ENCODE measurements around the gene FOXO3B. TPM values are rescaled to one million over a fixed set of nuclear protein-coding genes. Genes with fewer than 3 reads are reported as not detected.
"Not testable (repeated sequence)": the region's sequence is repeated elsewhere in the genome, so short reads cannot be mapped to it uniquely, and the experiment has no call there.

FOXO3B gene
- total RNA-seq, 2 donors from 2014 or later: 4.9 to 10.2 TPM

DNA sequence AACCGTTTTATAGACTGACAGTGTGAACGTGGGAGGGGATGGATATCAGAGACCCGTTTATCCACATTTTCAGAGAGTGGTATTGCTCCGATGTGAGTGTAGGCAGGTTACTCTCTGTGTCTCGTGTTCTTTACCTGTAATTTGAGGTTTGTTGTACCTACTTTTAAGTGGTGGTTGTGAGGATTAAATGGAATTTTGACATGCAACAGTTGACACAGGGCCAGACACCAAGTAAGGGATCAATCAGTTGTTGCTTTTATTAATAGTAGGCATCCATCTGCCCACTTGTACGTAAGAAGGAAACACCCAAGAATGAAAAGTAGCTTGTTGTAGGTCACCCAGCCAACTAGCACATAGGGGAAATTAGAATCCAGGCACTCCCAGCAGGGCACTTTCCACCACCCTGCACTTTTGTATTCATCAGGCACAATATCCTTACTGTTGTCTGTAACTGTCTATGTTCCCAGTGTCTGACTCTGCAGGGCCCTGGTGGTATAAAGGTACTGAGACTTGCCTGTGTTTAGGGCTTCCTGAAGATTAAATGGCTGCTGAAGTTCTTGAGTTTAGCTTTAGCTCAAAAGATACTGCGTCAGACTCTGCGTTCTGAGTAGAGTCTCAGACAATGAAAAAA, 16.5 kb upstream of the FOXO3B start:
- ATAC-seq; H3K27ac ChIP-seq; H3K36me3 ChIP-seq (replicated peaks in 1 of 2; ENCODE audit: insufficient read depth in 1 of 2, low read depth in 2 of 2); H3K4me1 ChIP-seq; intact Hi-C loops (cut with DNase I); DNase-seq; H3K27me3 ChIP-seq; H3K9me3 ChIP-seq: not testable (repeated sequence)
- peak overlapping the region in 1 of 2 donors; percentile 44 for H3K4me3 ChIP-seq
- WGBS, 2 donors: 45 to 51% methylated on average over 8 of the region's 8 CpGs

DNA sequence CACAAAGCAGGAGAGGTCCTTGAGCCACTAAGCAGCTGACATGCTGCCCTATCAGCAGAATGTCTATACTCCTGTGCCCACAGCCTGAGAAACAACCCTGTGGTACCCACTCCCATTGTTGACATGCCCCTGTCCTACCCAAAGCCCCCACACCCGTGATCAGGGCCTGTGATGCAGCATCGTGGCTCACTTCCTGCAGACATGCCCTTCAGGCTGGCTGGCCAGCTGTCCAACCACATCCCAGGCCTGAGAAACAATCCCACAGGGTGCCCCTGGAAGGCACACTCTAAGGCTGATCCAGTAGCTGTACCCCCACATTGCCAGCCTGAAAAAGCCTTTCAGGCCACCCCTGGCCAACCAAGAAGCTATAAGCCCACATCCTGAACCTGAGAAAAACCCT, 13.0 kb upstream of the FOXO3B start:
- H3K36me3 ChIP-seq (replicated peaks in 1 of 2; ENCODE audit: insufficient read depth in 1 of 2, low read depth in 2 of 2); DNase-seq; ATAC-seq; H3K4me3 ChIP-seq; intact Hi-C loops (cut with DNase I); H3K27me3 ChIP-seq; H3K4me1 ChIP-seq; H3K9me3 ChIP-seq; H3K27ac ChIP-seq: not testable (repeated sequence)
- WGBS, 2 donors: 38% methylated on average over 2 of the region's 2 CpGs; no CpG with 5 or more reads in 1 of the 2 donors

DNA sequence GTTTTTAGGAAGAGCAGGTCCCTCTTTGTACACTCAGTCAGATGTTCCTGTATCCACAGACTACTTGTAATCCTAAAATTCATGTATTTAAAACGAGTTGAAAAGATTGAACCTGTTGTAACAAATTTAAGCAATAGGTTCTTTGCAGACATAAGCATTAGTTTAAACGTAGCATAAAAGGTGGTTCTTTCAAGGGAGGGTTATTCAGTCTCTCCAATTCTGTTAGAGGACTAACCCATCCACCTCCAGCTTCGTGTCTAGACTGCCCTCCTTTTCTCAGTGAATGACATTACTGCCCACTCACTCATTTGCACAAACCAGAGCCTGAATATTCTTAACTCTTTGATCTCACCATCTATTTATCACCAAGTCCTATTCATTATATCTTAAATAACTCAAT, 554 bp upstream of the FOXO3B start:
- intact Hi-C loops (cut with DNase I); H3K36me3 ChIP-seq (replicated peaks in 1 of 2; ENCODE audit: insufficient read depth in 1 of 2, low read depth in 2 of 2); H3K4me1 ChIP-seq; H3K27me3 ChIP-seq; ATAC-seq; H3K9me3 ChIP-seq; H3K4me3 ChIP-seq; H3K27ac ChIP-seq; DNase-seq: not testable (repeated sequence)
- 0 to 2% methylated on average over 3 of the region's 3 CpGs for WGBS, 2 donors

DNA sequence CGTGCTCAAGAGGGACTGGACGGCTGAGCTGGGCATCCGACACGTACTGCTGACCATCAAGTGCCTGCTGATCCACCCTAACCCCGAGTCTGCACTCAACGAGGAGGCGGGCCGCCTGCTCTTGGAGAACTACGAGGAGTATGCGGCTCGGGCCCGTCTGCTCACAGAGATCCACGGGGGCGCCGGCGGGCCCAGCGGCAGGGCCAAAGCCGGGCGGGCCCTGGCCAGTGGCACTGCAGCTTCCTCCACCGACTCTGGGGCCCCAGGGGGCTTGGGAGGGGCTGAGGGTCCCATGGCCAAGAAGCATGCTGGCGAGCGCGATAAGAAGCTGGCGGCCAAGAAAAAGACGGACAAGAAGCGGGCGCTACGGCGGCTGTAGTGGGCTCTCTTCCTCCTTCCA, 4.7 kb downstream of the FOXO3B start:
- H3K27me3 ChIP-seq; H3K27ac ChIP-seq; H3K36me3 ChIP-seq (replicated peaks in 1 of 2; ENCODE audit: insufficient read depth in 1 of 2, low read depth in 2 of 2); H3K9me3 ChIP-seq; H3K4me1 ChIP-seq; intact Hi-C loops (cut with DNase I); DNase-seq; H3K4me3 ChIP-seq; ATAC-seq: not testable (repeated sequence)
- WGBS, 2 donors: 96 to 100% methylated on average over 11 to 22 of the region's 29 CpGs

DNA sequence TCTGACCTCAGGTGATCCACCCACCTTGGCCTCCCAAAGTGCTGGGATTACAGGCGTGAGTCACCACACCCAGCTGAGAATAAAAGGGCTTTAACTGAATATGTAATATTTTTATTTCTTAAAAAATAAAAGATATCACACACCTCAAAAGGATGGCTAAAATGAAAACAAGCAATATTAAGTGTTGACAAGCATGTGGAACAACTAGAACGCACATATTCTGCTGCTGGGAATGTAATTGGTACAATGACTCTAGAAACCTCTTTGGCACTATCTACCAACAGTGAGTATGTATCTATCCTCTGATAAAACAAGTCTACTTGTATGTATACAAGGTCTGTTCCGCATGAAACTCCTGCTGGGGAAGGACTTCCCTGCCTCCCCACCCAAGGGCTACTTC, 5.2 kb downstream of the FOXO3B start:
- WGBS, 2 donors: 93 to 100% methylated on average over 3 of the region's 3 CpGs
- DNase-seq; H3K4me3 ChIP-seq; H3K27me3 ChIP-seq; H3K4me1 ChIP-seq; H3K36me3 ChIP-seq (replicated peaks in 1 of 2; ENCODE audit: insufficient read depth in 1 of 2, low read depth in 2 of 2); intact Hi-C loops (cut with DNase I); H3K9me3 ChIP-seq; H3K27ac ChIP-seq; ATAC-seq: not testable (repeated sequence)

DNA sequence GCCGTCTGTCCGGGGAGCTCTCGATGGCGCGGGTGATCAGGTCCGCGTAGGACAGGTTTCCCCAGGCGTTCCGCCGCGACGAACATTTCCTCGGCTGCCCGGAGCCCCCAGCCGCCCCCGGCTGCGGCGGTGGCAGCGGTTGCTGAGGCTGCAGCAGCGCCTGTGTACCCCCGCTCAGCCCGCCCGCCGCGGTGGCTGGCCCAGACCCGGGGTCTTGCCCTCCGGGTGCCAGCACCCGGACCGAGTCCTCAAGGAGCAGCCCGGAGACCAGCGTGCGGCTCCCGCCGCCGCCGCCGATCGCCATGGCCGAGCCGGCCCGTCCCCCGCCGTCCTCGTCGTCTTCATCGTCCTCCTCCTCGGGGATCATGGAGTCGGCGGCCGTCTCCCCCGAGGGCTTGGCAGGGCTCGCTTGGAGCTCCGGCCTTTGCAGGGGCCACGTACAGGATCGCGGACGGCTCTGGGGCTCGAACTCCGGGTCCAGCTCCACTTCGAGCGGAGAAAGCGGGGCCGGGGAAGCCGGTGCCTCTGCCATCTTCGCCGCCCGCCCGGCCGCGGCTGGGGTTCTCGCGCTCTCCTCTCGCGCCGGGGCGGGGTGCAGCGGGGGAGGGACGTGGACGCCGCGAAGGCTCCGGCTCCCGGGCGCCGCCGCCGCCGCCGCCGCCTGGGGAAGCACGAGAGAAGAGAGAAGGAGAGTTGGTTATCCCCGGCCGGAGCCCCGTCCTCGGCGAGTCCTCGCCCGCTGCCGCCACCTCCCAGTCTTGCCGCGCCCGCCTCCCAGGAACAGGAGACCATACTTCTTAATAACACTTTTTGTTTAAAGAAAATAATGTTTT, 9.5 kb downstream of the FOXO3B start:
- intact Hi-C loops (cut with DNase I): not testable (repeated sequence)

DNA sequence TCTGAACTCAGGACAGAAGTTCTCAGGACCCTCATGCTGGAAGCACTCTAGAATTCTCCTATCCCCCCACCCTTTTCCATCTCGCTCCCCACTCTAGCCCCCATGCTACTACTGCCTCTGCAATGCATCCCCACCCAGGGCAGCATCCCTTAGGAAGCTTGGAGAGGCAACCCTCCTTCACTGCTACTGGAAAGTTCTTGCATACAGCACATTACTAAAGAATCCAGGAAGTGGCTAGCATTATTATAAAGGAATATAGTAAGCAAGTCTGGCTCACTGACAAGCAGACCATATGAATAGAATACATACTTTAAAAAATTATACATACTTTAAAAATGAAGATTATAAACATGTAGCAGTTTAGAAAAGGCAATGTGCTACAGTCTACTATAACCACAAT, 13.5 kb downstream of the FOXO3B start:
- intact Hi-C loops (cut with DNase I); ATAC-seq; H3K9me3 ChIP-seq; H3K27me3 ChIP-seq; DNase-seq; H3K27ac ChIP-seq; H3K36me3 ChIP-seq (replicated peaks in 1 of 2; ENCODE audit: insufficient read depth in 1 of 2, low read depth in 2 of 2); H3K4me1 ChIP-seq; H3K4me3 ChIP-seq: not testable (repeated sequence)
- WGBS, 2 donors: 100% methylated on average over 1 of the region's 1 CpG

More for the DNA sequence above, 9.5 kb downstream of the FOXO3B start:
- not testable (repeated sequence) for ATAC-seq; H3K36me3 ChIP-seq (replicated peaks in 1 of 2; ENCODE audit: insufficient read depth in 1 of 2, low read depth in 2 of 2); H3K27me3 ChIP-seq; H3K9me3 ChIP-seq; H3K4me1 ChIP-seq; DNase-seq; H3K4me3 ChIP-seq; H3K27ac ChIP-seq
- WGBS, 2 donors: 93 to 98% methylated on average over 34 to 42 of the region's 102 CpGs

DNA sequence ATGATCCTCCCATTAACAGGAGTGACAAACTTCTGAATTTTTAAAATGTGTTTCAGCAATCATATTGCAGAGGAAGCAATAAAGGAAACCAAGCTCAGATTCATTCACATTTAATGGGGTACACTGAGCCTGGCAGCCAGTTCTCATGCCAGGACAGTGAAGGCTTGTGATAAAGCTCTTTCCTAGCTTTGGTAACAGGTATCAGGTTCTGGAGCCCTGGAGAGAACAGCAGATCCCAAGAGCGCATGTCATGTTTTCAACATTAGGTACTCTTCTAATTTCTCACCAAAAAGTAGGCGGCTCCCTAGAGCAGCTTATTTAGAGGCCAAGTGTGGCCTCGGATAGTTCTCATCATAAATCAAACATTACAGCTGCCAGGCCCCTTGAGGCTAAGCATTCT, 14.6 kb downstream of the FOXO3B start:
- WGBS, 2 donors: 90% methylated on average over 3 of the region's 3 CpGs; no CpG with 5 or more reads in 1 of the 2 donors
- H3K27ac ChIP-seq; ATAC-seq; H3K27me3 ChIP-seq; intact Hi-C loops (cut with DNase I); H3K4me1 ChIP-seq; H3K4me3 ChIP-seq; H3K36me3 ChIP-seq (replicated peaks in 1 of 2; ENCODE audit: insufficient read depth in 1 of 2, low read depth in 2 of 2); H3K9me3 ChIP-seq; DNase-seq: not testable (repeated sequence)

DNA sequence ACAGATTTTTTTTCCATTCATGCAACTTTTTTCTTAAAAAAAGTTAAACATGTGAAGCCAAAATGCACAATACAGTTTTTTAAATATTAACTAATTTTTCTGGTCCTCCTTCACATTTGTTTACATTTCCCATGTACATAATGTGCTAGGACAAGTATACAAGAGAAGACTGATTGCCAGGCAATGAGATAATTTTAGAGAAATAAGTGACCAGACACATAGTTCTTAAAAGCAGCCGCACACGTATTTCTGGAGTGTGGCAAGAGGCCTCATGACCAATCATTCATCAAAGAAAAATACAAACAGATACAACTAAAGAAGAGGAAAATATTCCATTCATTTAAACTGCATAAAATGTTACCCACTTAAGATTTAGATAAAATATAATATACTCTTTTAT, 15.8 kb downstream of the FOXO3B start:
- H3K36me3 ChIP-seq (replicated peaks in 1 of 2; ENCODE audit: insufficient read depth in 1 of 2, low read depth in 2 of 2); H3K4me1 ChIP-seq; H3K27me3 ChIP-seq; H3K4me3 ChIP-seq; H3K27ac ChIP-seq; intact Hi-C loops (cut with DNase I); DNase-seq: not testable (repeated sequence)
- 47 to 57% methylated on average over 2 of the region's 2 CpGs for WGBS, 2 donors
- peak; percentile 75 for ATAC-seq
- peaks cover 0 to 11% (median 0%) of the 10 kb centered on the region in 3 donors for H3K9me3 ChIP-seq

DNA sequence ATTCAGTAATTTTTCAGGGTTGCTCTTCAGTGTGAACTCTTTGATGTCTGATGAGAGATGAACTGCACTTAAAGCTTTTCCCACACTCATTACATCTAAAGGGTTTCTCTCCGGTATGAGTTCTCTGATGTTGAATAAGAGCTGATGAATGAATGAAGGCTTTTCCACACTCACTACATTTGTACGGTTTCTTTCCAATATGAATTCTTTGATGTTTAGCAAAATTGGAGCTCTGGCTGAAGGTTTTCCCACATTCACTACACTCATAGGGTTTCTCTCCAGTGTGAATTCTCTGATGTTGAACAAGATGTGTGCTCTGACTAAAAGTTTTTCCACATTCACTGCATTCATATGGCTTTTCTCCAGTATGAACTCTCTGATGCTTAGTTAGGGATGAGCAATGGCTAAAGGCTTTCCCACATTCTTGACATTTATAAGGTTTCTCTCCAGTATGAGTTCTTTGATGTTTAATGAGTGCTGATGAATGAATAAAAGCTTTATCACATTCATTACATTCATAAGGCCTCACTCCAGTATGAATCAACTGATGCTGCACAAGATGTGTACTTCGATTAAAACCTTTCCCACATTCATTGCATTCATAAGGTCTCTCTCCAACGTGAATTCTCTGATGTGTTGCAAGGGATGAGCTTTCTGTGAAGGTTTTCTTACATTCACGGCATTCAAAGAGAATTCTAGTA, 20.0 kb downstream of the FOXO3B start:
- H3K36me3 ChIP-seq (replicated peaks in 1 of 2; ENCODE audit: insufficient read depth in 1 of 2, low read depth in 2 of 2); ATAC-seq; H3K27me3 ChIP-seq; H3K4me1 ChIP-seq; DNase-seq; intact Hi-C loops (cut with DNase I); H3K4me3 ChIP-seq; H3K27ac ChIP-seq: not testable (repeated sequence)
- peaks cover 0 to 11% (median 0%) of the 10 kb centered on the region in 3 donors for H3K9me3 ChIP-seq
- 77 to 87% methylated on average over 5 of the region's 5 CpGs for WGBS, 2 donors

DNA sequence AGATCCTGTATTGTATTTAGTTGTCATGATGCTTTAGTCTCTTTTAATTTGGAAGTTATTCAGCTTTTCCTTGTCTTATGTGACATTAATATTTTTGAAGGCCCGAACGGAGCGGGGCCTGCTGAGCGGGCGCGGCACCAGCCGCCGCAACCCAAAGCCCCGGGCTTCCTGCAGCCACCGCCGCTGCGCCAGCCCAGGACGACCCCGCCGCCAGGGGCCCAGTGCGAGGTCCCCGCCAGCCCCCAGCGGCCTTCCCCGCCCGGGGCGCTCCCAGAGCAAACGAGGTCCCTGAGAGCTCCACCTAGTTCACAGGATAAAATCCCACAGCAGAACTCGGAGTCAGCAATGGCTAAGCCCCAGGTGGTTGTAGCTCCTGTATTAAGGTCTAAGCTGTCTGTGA, 32.0 kb downstream of the FOXO3B start:
- H3K36me3 ChIP-seq (replicated peaks in 1 of 2; ENCODE audit: insufficient read depth in 1 of 2, low read depth in 2 of 2); DNase-seq; ATAC-seq: not testable (repeated sequence)

More for the DNA sequence above, 32.0 kb downstream of the FOXO3B start:
- H3K27me3 ChIP-seq; intact Hi-C loops (cut with DNase I); H3K27ac ChIP-seq; H3K4me3 ChIP-seq; H3K4me1 ChIP-seq; H3K9me3 ChIP-seq: not testable (repeated sequence)
- 48 to 57% methylated on average over 15 to 23 of the region's 23 CpGs for WGBS, 2 donors

Data from body of pancreas (tissue), 4 donors.